Keratinocyte (primary cell): Measurements from ENCODE around the gene KCNAB2. TPM values are rescaled to one million over a fixed set of nuclear protein-coding genes. Genes with fewer than 3 reads are reported as not detected.

Experiments
- DNase-seq: peaks from one replicate; pipeline ENCODE4 v3.0.0-alpha.2; 2011; ENCODE audit warnings: low read depth, missing footprints, low spot score
- FAIRE-seq: peaks from 2 replicates; lab custom pipeline; 2011; peaks lifted over from hg19 to GRCh38; lab: Jason Lieb, UNC
- H2AFZ ChIP-seq: 2 replicates; pipeline ENCODE4 v1.6.0; 2012; ENCODE audit warnings: low read length, control low read depth, inconsistent platforms; ENCODE audit not compliant: control insufficient read depth
- H3K27ac ChIP-seq: 2 replicates; pipeline ENCODE4 v1.5.1; 2011; ENCODE audit warnings: low read length; ENCODE audit not compliant: control insufficient read depth, insufficient read depth
- H3K27me3 ChIP-seq: 3 replicates; pipeline ENCODE4 v1.6.0; 2011; ENCODE audit warnings: low read length; ENCODE audit not compliant: control insufficient read depth, insufficient read depth; ENCODE audit errors: extremely low read depth
- H3K36me3 ChIP-seq, 2 experiments: 2 replicates in 1 of 2; 3 replicates in 1 of 2; pipeline ENCODE4 v1.5.1; 2011; ENCODE audit warnings: low read length in 2 of 2, mild to moderate bottlenecking in 1 of 2; ENCODE audit not compliant: control insufficient read depth in 2 of 2, insufficient read depth in 2 of 2; ENCODE audit errors: extremely low read depth in 1 of 2
- H3K4me1 ChIP-seq: 3 replicates; pipeline ENCODE4 v1.5.1; 2011; ENCODE audit warnings: low read length; ENCODE audit not compliant: control insufficient read depth, insufficient read depth; ENCODE audit errors: extremely low read depth
- H3K4me2 ChIP-seq: 3 replicates; pipeline ENCODE4 v1.6.0; 2011; ENCODE audit warnings: low read depth, low read length; ENCODE audit not compliant: control insufficient read depth, insufficient read depth; ENCODE audit errors: extremely low read depth
- H3K4me3 ChIP-seq, 3 experiments: fragments of 200-600 bp in 1 of 3; sonication (generic) in 1 of 3; 2 replicates in 2 of 3; 3 replicates in 1 of 3; pipeline ENCODE4 v1.5.1; 2011 to 2016; ENCODE audit warnings: low read length in 3 of 3, mild to moderate bottlenecking in 3 of 3, control low read depth in 2 of 3, inconsistent platforms in 1 of 3, low read depth in 1 of 3, mixed read lengths in 1 of 3, mixed run types in 1 of 3, moderate library complexity in 1 of 3; ENCODE audit not compliant: control insufficient read depth in 2 of 3, insufficient read depth in 2 of 3; ENCODE audit errors: extremely low read depth in 1 of 3
- H3K79me2 ChIP-seq: 2 replicates; pipeline ENCODE4 v1.6.0; 2012; ENCODE audit warnings: low read length; ENCODE audit not compliant: control insufficient read depth, insufficient read depth
- H3K9ac ChIP-seq: 3 replicates; pipeline ENCODE4 v1.6.0; 2011; ENCODE audit warnings: low read length; ENCODE audit not compliant: control insufficient read depth, insufficient read depth; ENCODE audit errors: extremely low read depth
- H3K9me1 ChIP-seq: 3 replicates; pipeline ENCODE4 v1.6.0; 2011; ENCODE audit warnings: low read length; ENCODE audit not compliant: control insufficient read depth, insufficient read depth; ENCODE audit errors: extremely low read depth
- H3K9me3 ChIP-seq: 2 replicates; pipeline ENCODE4 v1.5.1; 2012; ENCODE audit warnings: low read depth, low read length; ENCODE audit not compliant: control insufficient read depth
- H4K20me1 ChIP-seq: 3 replicates; pipeline ENCODE4 v1.6.0; 2011; ENCODE audit warnings: low read length; ENCODE audit not compliant: control insufficient read depth, insufficient read depth; ENCODE audit errors: extremely low read depth
- EZH2 ChIP-seq: IDR thresholded peaks from one replicate; pipeline ENCODE4 v1.6.1; 2012; ENCODE audit warnings: inconsistent platforms, mild to moderate bottlenecking, low read length, moderate library complexity
- dilution Hi-C: fragments of 300-500 bp; cut with MboI; formaldehyde crosslinking; loops from one replicate; pipeline ENCODE4 v1.7.0; 2020; ENCODE audit warnings: low sequenced_read_pairs; ENCODE audit not compliant: extremely low pct_ligation_motif_present
- polyA plus RNA-seq, 5 experiments: library from polyadenylated mRNA; depleted of rRNA in 3 of 5; stranded (reverse) in 3 of 5; stranded (forward) in 1 of 5; unstranded in 1 of 5; fragments of >200 nt; gene quantifications; 1 replicate in 1 of 5; 2 replicates in 3 of 5; 3 replicates in 1 of 5; pipeline versions ENCODE4 v1.2.1 to v1.2.3, GENCODE V29; 2011 to 2012; ENCODE audit warnings: missing spikeins in 2 of 5, low read depth in 1 of 5, low replicate concordance in 1 of 5
- TF ChIP-seq, protein P1 (sequence below), 3 experiments: IDR thresholded peaks in 1 of 3; conservative IDR thresholded peaks in 1 of 3; optimal IDR thresholded peaks in 1 of 3; 2 replicates in 2 of 3; 3 replicates in 1 of 3; pipeline versions ENCODE3 to v1.5.1; 2011; ENCODE audit warnings: low read length in 3 of 3, mild to moderate bottlenecking in 3 of 3, moderate library complexity in 2 of 3, control low read depth in 1 of 3, inconsistent platforms in 1 of 3; ENCODE audit not compliant: insufficient read depth in 2 of 3; ENCODE audit errors: extremely low read depth in 1 of 3

The KCNAB2 gene
- polyA plus RNA-seq, 1 donor (not counting 4 experiments of a cell fraction or from before 2014, with no cell fraction given), result 1.8 TPM

DNA sequence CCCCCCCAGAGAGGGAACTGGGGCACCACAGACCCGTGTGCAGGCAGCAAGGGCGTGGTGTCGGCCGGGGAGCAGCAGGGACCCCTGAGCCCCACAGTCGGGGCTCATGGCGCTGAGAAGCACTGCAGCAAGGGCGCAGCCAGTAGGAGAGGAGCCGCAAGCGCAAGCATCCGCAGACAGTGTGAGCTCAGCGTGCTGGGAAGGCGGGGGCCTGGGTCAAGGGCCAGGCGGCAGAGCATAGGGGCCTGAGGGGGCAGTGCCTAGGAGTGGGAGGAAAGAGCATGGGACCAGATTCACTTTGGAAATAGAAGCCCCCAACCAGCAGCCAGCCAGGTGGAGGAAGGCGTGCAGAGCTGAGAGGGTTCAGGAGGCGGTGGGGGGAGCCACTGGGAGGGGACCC is 6.7 kb upstream of the KCNAB2 start:
- peaks cover under 1% of the 10 kb centered on the region for H3K27me3 ChIP-seq
- H4K20me1 ChIP-seq, result peaks cover 9% of the 10 kb centered on the region
- dilution Hi-C loops, result no loop called here
- no peaks in the 10 kb centered on the region for H3K4me1 ChIP-seq
- no peak overlapping the region for H3K4me3 ChIP-seq
- TF ChIP-seq EZH2, result no peak
- H3K79me2 ChIP-seq, result no peaks in the 10 kb centered on the region
- no peaks in the 10 kb centered on the region for H3K36me3 ChIP-seq
- FAIRE-seq (no peak), DNase-seq (no peak)
- no peak overlapping the region for H2AFZ ChIP-seq
- H3K27ac ChIP-seq, result no peak overlapping the region
- H3K9ac ChIP-seq, result no peak overlapping the region
- H3K4me2 ChIP-seq, result no peak overlapping the region
- no peaks in the 10 kb centered on the region for H3K9me1 ChIP-seq
- no peaks in the 10 kb centered on the region for H3K9me3 ChIP-seq

GRCh38 chr1:6040444-6040843 is 5.2 kb upstream of the KCNAB2 start:
- no peaks in the 10 kb centered on the region for H3K9me3 ChIP-seq
- FAIRE-seq (no peak), DNase-seq (no peak)
- H3K9ac ChIP-seq, result no peak overlapping the region
- H4K20me1 ChIP-seq, result peaks cover 9% of the 10 kb centered on the region
- TF ChIP-seq, protein P1, sequence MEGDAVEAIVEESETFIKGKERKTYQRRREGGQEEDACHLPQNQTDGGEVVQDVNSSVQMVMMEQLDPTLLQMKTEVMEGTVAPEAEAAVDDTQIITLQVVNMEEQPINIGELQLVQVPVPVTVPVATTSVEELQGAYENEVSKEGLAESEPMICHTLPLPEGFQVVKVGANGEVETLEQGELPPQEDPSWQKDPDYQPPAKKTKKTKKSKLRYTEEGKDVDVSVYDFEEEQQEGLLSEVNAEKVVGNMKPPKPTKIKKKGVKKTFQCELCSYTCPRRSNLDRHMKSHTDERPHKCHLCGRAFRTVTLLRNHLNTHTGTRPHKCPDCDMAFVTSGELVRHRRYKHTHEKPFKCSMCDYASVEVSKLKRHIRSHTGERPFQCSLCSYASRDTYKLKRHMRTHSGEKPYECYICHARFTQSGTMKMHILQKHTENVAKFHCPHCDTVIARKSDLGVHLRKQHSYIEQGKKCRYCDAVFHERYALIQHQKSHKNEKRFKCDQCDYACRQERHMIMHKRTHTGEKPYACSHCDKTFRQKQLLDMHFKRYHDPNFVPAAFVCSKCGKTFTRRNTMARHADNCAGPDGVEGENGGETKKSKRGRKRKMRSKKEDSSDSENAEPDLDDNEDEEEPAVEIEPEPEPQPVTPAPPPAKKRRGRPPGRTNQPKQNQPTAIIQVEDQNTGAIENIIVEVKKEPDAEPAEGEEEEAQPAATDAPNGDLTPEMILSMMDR (optimal IDR thresholded peaks at IDR 0.05 in 1 of 3, IDR thresholded peaks at IDR 0.05 in 1 of 3, conservative IDR thresholded peaks at IDR 0.05 in 1 of 3; ENCODE audit: extremely low read depth in 1 of 3, insufficient read depth in 2 of 3, low read length in 3 of 3), result no peak
- no peak for TF ChIP-seq EZH2
- H3K4me2 ChIP-seq, result no peak overlapping the region
- no peaks in the 10 kb centered on the region for H3K4me1 ChIP-seq
- H3K4me3 ChIP-seq, result no peak overlapping the region
- H3K79me2 ChIP-seq, result no peaks in the 10 kb centered on the region
- H3K36me3 ChIP-seq, result no peaks in the 10 kb centered on the region
- H3K27ac ChIP-seq, result no peak overlapping the region
- dilution Hi-C loops, result no loop called here
- H3K9me1 ChIP-seq, result no peaks in the 10 kb centered on the region
- no peak overlapping the region for H2AFZ ChIP-seq
- H3K27me3 ChIP-seq, result peaks cover 1% of the 10 kb centered on the region

DNA sequence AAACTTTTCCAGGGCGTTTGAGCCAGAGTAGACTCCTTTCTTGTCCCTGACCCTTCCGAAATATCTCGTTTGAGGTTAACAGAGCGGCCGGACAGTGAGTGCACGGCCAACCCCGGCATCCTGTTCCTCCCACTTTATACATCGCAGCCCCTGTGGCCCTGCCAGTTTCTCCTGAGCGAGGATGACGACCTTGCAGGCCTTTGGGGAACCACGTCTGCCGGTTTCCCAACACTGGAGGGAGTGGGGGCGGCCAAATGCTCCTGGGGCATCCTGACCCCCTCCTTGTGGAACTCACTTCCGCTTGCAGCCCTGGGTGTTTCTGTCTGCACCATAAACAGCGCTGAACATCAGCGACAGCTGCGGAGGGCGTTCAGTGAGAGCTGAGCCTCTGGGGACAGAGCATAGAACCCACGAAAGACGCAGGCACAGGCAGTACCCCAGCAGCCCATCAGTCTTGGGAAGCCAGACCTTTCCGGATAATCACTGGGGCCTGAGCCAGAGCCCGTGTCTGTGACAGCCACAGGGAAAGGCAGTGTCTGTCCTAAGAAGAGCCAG is 4.8 kb upstream of the KCNAB2 start:
- H2AFZ ChIP-seq, result no peak overlapping the region
- no peak overlapping the region for H3K4me2 ChIP-seq
- H3K79me2 ChIP-seq, result no peaks in the 10 kb centered on the region

More for the DNA sequence above, 4.8 kb upstream of the KCNAB2 start:
- TF ChIP-seq EZH2, result no peak
- TF ChIP-seq, protein P1 (optimal IDR thresholded peaks at IDR 0.05 in 1 of 3, IDR thresholded peaks at IDR 0.05 in 1 of 3, conservative IDR thresholded peaks at IDR 0.05 in 1 of 3; ENCODE audit: extremely low read depth in 1 of 3, insufficient read depth in 2 of 3, low read length in 3 of 3), result no peak
- Histone ChIP-seq H4K20me1 (peaks cover 9% of the 10 kb centered on the region), H3K9me3 (no peaks in the 10 kb centered on the region), H3K4me3 (no peak overlapping the region), H3K27me3 (peaks cover 6% of the 10 kb centered on the region), H3K4me1 (no peaks in the 10 kb centered on the region), H3K9me1 (no peaks in the 10 kb centered on the region), H3K36me3 (no peaks in the 10 kb centered on the region), H3K9ac (no peak overlapping the region), H3K27ac (no peak overlapping the region)
- dilution Hi-C loops, result no loop called here
- DNase-seq, result no peak
- FAIRE-seq, result no peak
